Cardiac fibroblast (primary cell): ENCODE results near the gene SEC16B.

Experiments used
- DNase-seq, 2 donors: peaks; one replicate each; pipeline versions ENCODE4 v3.0.0 to v3.0.0-alpha.2; 2010; ENCODE audit warnings: low read depth in 2 of 2
- H3K4me3 ChIP-seq, 2 donors: replicated peaks in 1 of 2; 1 replicate in 1 of 2; 2 replicates in 1 of 2; pipeline ENCODE4 v1.5.1; 2011; ENCODE audit warnings: low read depth in 2 of 2, low read length in 2 of 2, mild to moderate bottlenecking in 2 of 2, moderate library complexity in 1 of 2
- TF ChIP-seq, protein P1 (sequence below): IDR thresholded peaks from one replicate; pipeline ENCODE4 v1.5.1; 2011; ENCODE audit warnings: low read depth, mild to moderate bottlenecking, low read length, inconsistent platforms

SEC16B gene

DNA sequence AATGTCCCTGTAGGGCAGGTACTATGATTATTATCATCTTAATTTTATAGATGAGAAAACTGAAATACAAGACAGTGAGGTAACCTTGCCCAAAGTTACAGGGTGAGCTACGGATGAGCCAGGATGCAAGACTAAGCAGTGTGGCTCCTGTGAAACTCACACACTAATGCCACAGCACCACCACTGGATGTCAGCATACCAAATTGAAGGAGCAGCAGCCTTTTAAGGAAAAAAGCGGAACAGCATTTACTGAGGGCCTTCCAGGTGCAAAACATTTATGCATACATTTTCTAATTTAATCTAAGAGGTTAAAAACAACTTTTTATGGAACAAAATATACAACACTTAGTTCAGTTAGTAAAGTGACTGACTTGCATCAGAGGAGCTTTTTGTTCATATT lies 41.7 kb downstream of the SEC16B start:
- peak in 1 of 2 donors; percentile 33 for DNase-seq
- TF ChIP-seq, protein P1, sequence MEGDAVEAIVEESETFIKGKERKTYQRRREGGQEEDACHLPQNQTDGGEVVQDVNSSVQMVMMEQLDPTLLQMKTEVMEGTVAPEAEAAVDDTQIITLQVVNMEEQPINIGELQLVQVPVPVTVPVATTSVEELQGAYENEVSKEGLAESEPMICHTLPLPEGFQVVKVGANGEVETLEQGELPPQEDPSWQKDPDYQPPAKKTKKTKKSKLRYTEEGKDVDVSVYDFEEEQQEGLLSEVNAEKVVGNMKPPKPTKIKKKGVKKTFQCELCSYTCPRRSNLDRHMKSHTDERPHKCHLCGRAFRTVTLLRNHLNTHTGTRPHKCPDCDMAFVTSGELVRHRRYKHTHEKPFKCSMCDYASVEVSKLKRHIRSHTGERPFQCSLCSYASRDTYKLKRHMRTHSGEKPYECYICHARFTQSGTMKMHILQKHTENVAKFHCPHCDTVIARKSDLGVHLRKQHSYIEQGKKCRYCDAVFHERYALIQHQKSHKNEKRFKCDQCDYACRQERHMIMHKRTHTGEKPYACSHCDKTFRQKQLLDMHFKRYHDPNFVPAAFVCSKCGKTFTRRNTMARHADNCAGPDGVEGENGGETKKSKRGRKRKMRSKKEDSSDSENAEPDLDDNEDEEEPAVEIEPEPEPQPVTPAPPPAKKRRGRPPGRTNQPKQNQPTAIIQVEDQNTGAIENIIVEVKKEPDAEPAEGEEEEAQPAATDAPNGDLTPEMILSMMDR = peak; percentile 13

DNA sequence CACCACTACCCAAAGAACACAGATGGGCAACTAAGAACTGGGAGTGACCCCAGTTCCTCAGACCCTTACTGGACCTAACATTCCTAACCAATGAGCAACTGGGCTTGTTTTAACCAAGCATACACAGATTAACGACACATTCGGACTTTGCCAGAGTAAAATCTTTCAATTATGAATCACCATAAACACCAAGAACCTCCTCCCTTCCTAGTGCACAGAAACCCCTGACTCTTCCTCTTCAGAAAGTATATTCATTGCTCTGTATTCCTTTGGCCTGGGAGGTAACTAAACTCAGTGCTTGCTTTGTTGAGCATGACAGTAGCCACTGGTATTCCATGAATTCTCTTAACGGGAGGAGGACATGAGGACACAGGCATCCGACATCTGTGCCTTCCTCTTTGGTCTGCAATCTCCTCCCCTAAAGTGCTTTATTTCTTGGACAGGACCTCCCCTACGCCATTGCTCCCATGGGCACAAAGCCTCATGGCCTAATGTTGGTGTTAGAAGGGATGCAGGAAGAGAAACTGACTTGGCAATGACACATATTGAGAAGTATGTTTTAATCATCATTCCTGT lies 42.7 kb downstream of the SEC16B start:
- peak; percentile 70 to 89 for DNase-seq
- H3K4me3 ChIP-seq = no peak overlapping the region
- TF ChIP-seq, protein P1 = no peak

More for the DNA sequence above, 41.7 kb downstream of the SEC16B start:
- H3K4me3 ChIP-seq = no peak overlapping the region

DNA sequence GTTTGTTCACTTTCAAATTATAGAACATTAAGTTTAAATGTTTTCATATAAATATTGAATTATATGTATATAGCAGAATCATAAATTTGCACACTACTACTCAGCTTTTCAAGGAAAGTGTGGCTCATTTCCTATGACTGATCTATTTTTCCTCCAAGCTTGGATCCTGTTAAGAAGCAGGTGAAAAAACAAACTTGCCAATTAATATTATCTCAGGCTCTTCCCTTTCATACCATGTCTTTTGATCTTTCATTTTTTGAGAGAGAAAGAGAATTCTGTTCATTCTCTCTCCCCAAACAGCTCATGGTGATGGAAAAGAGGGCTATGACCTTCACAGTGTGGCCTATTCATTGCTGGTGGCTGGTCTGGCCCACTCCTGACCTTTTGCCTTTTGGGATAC lies 43.7 kb downstream of the SEC16B start:
- no peak for DNase-seq
- TF ChIP-seq, protein P1 = no peak
- no peak overlapping the region for H3K4me3 ChIP-seq

DNA sequence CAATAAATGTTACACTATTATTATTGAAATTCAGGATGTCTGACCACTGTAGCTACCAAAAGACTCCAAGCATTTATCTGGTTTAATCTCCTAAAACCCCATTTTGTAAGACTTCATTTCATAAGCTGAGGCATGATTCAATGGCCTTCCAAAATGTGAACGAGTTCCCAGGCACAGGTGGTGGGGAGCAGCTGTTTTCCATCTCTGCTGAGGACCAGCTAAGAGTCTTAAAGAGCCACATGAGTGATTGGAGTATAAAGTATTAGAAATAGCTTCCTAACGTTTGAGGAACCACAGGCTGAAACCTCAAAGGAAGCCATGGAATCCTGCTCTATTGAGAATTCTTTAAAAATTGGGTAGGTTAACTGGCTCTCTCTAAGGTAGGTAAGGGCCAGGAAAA lies 44.9 kb downstream of the SEC16B start:
- TF ChIP-seq, protein P1 = no peak
- DNase-seq = no peak

DNA sequence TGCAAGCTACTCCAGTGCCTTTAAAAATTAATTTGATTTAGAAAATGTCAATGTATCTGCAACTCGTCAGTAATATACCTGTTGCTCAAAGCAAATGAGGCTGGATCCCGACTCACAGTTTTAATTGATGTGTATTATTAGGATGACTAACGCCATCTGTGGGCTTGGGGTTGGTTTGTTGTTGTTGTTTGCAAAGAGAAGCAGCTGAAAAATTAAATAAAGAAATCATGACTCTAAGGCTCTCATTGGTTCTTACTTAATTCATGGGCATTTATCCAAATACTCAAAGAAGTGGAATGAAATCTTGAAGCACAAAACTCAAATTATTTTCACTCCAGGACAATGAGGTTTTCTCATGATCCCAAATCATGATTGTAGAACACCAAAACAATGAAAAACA lies 46.4 kb downstream of the SEC16B start:
- H3K4me3 ChIP-seq = no peak overlapping the region
- TF ChIP-seq, protein P1 = no peak
- peak in 1 of 2 donors; percentile 3 for DNase-seq

More for the DNA sequence above, 44.9 kb downstream of the SEC16B start:
- H3K4me3 ChIP-seq = no peak overlapping the region

DNA sequence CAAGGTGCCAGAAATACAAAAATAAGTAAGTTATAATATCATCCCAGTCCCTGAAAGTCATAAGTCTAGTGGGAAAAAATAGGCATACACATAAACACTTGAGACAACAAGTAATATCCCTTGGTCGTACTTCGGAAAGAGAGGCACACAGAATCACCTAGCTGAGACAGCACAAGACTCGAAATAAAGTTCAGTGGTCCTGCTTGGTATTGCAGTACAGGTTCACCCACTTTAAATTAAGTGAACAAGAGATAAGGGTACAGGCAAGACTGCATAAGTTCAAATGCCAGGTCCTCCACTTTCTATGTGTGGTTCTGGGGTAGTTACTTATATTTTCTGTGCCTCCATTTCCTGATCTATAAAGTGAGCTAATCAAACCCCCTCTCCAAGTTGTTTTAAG lies 47.6 kb downstream of the SEC16B start:
- H3K4me3 ChIP-seq = no peak overlapping the region
- DNase-seq = no peak
- TF ChIP-seq, protein P1 = no peak

DNA sequence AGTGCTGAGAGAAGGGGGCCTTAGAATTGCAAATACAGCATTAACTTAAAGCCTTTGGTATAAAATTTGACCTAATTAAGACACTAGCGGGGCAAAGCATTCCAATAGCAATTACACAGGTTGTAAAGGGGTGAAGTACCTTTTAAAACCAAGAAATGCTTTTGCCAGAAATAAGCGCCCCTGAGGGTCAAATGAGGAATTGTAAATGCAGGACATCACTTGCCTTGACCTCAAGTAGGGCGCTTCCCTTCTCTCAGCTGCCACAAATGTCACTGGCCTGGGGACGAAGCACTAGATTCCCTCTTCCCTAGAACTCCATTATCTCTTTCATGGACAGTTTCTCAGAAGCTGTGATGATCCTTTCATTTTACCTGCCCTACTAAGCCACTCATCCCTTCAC lies 48.3 kb downstream of the SEC16B start:
- no peak for DNase-seq
- TF ChIP-seq, protein P1 = no peak
- no peak overlapping the region for H3K4me3 ChIP-seq
